HG03097 (cell line): ENCODE data around the gene ASXL1.

Source experiments
- ATAC-seq: cut with Tn5 transposase; IDR thresholded peaks from one replicate; pipeline ENCODE4 v1.9.1; 2021; ENCODE audit not compliant: unreplicated experiment, low FRiP score

The ASXL1 gene

GRCh38 chr20:32474967-32475811, 117.1 kb downstream of the ASXL1 start:
- ATAC-seq: no peak

- no peak for ATAC-seq
Observed at GRCh38 chr20:32476684-32477593, 118.8 kb downstream of the ASXL1 start.

- no peak for ATAC-seq
Observed at GRCh38 chr20:32477594-32478512, 119.7 kb downstream of the ASXL1 start.

- no peak for ATAC-seq
Observed at GRCh38 chr20:32478576-32478975, 120.4 kb downstream of the ASXL1 start.

- ATAC-seq: no peak
Observed at GRCh38 chr20:32479012-32479411, 120.9 kb downstream of the ASXL1 start.

GRCh38 chr20:32479697-32480171, 121.6 kb downstream of the ASXL1 start:
- ATAC-seq: no peak

GRCh38 chr20:32480371-32481241, 122.5 kb downstream of the ASXL1 start:
- no peak for ATAC-seq

GRCh38 chr20:32481311-32482142, 123.4 kb downstream of the ASXL1 start:
- no peak for ATAC-seq

- no peak for ATAC-seq
Observed at GRCh38 chr20:32482143-32482441, 124.0 kb downstream of the ASXL1 start.

- no peak for ATAC-seq
Observed at GRCh38 chr20:32482442-32483261, 124.5 kb downstream of the ASXL1 start.

- ATAC-seq: no peak
Observed at GRCh38 chr20:32483351-32484224, 125.5 kb downstream of the ASXL1 start.

GRCh38 chr20:32484225-32484957, 126.3 kb downstream of the ASXL1 start:
- ATAC-seq: no peak

- no peak for ATAC-seq
Observed at GRCh38 chr20:32484958-32485769, 127.0 kb downstream of the ASXL1 start.

GRCh38 chr20:32485770-32486478, 127.8 kb downstream of the ASXL1 start:
- no peak for ATAC-seq

- ATAC-seq: no peak
Observed at GRCh38 chr20:32487381-32487780, 129.2 kb downstream of the ASXL1 start.
